ENCODE results near the gene CACNA1C.

Gene CACNA1C

DNA sequence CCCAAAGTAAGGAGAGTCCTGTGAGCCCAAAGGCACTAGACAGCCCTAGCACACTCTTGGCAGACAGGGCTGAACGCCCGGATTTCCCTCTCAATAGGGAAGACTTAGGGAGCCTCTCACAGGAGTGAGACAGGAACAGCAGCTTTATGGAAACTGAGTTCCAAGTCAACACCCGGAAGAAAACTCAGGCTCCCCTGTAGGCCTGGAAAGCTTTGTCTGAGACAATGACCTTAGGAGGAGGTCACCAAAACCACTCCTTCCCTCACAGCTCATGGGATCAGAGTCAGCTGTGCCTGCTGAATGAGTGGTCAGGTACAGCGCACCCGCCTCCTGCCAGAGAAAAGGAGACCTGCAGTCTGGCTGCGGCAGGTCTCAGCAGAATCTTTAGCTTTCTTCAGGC, 229.5 kb downstream of the CACNA1C start:
- no peaks in the 10 kb centered on the region for H3K36me3 ChIP-seq (ENCODE audit: control insufficient read depth, insufficient read depth, low read length, severe bottlenecking)
- no peaks in the 10 kb centered on the region for H3K9me3 ChIP-seq (ENCODE audit: control insufficient read depth, low read length)
- no peak overlapping the region for H3K9ac ChIP-seq (ENCODE audit: low read length)
- peaks cover 46% of the 10 kb centered on the region for H3K4me1 ChIP-seq (ENCODE audit: control insufficient read depth, insufficient read depth, low read length)
- no peak for DNase-seq (ENCODE audit: low read depth)
- H3K4me3 ChIP-seq (ENCODE audit: low read length): no peak overlapping the region
- no peaks in the 10 kb centered on the region for H3K27me3 ChIP-seq (replicated peaks; ENCODE audit: control insufficient read depth, insufficient read depth, low read length)

DNA sequence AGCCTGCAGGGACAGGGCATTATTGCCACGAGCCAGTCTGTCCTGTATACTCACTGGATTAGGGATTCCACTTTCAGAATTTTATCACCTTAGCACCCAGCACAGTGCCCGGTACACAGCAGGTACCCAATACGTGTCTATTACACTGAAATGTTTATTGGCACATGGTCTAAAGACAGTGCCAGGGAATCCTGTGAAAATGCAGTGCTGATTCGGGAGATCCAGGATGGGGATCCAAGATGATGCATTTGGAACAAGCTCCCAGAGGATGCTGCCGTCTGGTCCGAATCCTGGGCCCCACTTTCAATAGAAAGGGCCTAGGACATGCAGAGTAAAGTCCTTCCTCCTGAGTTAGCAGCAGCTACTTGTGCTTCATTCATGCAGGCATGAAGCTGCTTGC, 230.7 kb downstream of the CACNA1C start:
- H3K4me1 ChIP-seq (ENCODE audit: control insufficient read depth, insufficient read depth, low read length): peaks cover 58% of the 10 kb centered on the region
- H3K4me3 ChIP-seq (ENCODE audit: low read length): peak overlapping the region; percentile 54
- H3K36me3 ChIP-seq (ENCODE audit: control insufficient read depth, insufficient read depth, low read length, severe bottlenecking): no peaks in the 10 kb centered on the region
- no peaks in the 10 kb centered on the region for H3K27me3 ChIP-seq (replicated peaks; ENCODE audit: control insufficient read depth, insufficient read depth, low read length)
- peak overlapping the region; percentile 87 for H3K9ac ChIP-seq (ENCODE audit: low read length)
- H3K9me3 ChIP-seq (ENCODE audit: control insufficient read depth, low read length): no peaks in the 10 kb centered on the region
- no peak for DNase-seq (ENCODE audit: low read depth)

DNA sequence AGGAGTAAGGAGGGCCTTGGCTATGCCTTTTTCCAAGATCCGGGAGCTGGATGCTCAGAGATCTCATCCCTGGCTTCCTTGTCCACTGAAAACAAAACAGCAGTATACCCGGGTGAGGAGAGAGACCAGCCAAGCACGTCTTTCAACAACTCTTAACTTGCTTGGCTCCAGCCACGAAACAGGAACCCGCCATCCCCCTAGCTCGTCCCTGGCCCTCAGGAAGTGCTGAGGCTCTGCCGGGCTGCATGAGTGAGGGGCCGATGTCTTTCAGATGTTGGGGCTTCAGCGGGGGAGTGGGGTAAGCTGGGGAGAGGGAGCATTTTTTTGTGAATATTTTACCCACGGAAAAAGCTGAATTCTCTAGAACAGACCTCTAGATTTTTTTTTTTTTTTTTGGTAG, 231.1 kb downstream of the CACNA1C start:
- Histone ChIP-seq H3K4me3 (ENCODE audit: low read length) (peak overlapping the region; percentile 54), H3K4me1 (ENCODE audit: control insufficient read depth, insufficient read depth, low read length) (peaks cover 62% of the 10 kb centered on the region), H3K9me3 (ENCODE audit: control insufficient read depth, low read length) (no peaks in the 10 kb centered on the region), H3K36me3 (ENCODE audit: control insufficient read depth, insufficient read depth, low read length, severe bottlenecking) (no peaks in the 10 kb centered on the region), H3K27me3 (replicated peaks; ENCODE audit: control insufficient read depth, insufficient read depth, low read length) (no peaks in the 10 kb centered on the region), H3K9ac (ENCODE audit: low read length) (peak overlapping the region; percentile 87)
- DNase-seq (ENCODE audit: low read depth): no peak

DNA sequence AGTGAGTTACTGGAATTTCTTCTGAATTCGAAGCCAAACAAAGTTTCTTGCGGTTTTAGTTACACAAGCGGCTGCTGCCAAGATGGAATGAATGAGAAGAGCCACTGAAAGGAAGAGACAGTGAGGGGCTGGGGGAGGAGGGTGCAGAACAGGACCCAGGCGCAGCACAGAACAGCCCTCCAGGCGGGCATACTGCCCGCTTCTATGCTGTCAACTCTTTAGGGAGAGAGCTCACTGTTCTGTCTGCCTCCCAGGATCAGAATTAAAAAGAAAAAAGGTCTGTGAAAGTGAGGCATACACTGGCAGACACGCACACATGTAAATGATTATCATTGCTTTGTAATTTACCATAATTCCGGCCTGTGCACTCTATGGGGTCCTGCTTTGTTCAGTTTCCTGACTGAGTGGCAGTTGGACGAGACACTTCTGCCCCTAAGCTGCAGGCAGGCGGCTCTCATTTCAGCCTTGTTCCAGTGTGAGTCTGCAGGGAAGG, 231.6 kb downstream of the CACNA1C start:
- peak; percentile 91 for DNase-seq (ENCODE audit: low read depth)
- Histone ChIP-seq H3K36me3 (ENCODE audit: control insufficient read depth, insufficient read depth, low read length, severe bottlenecking) (no peaks in the 10 kb centered on the region), H3K9me3 (ENCODE audit: control insufficient read depth, low read length) (no peaks in the 10 kb centered on the region), H3K4me1 (ENCODE audit: control insufficient read depth, insufficient read depth, low read length) (peaks cover 64% of the 10 kb centered on the region), H3K27me3 (replicated peaks; ENCODE audit: control insufficient read depth, insufficient read depth, low read length) (no peaks in the 10 kb centered on the region), H3K9ac (ENCODE audit: low read length) (peak overlapping the region; percentile 87), H3K4me3 (ENCODE audit: low read length) (peak overlapping the region; percentile 59)

- peaks cover 64% of the 10 kb centered on the region for H3K4me1 ChIP-seq (ENCODE audit: control insufficient read depth, insufficient read depth, low read length)
- H3K9ac ChIP-seq (ENCODE audit: low read length): peak overlapping the region; percentile 87
- peak overlapping the region; percentile 59 for H3K4me3 ChIP-seq (ENCODE audit: low read length)
- H3K9me3 ChIP-seq (ENCODE audit: control insufficient read depth, low read length): no peaks in the 10 kb centered on the region
- no peaks in the 10 kb centered on the region for H3K36me3 ChIP-seq (ENCODE audit: control insufficient read depth, insufficient read depth, low read length, severe bottlenecking)
- no peaks in the 10 kb centered on the region for H3K27me3 ChIP-seq (replicated peaks; ENCODE audit: control insufficient read depth, insufficient read depth, low read length)
- peak; percentile 91 for DNase-seq (ENCODE audit: low read depth)
Observed at GRCh38 chr12:2284857-2285256, 232.1 kb downstream of the CACNA1C start.

GRCh38 chr12:2285462-2285861, 232.7 kb downstream of the CACNA1C start:
- no peak overlapping the region for H3K4me3 ChIP-seq (ENCODE audit: low read length)
- H3K4me1 ChIP-seq (ENCODE audit: control insufficient read depth, insufficient read depth, low read length): peaks cover 64% of the 10 kb centered on the region
- no peaks in the 10 kb centered on the region for H3K27me3 ChIP-seq (replicated peaks; ENCODE audit: control insufficient read depth, insufficient read depth, low read length)
- no peak for DNase-seq (ENCODE audit: low read depth)
- peak overlapping the region; percentile 87 for H3K9ac ChIP-seq (ENCODE audit: low read length)
- H3K36me3 ChIP-seq (ENCODE audit: control insufficient read depth, insufficient read depth, low read length, severe bottlenecking): no peaks in the 10 kb centered on the region
- no peaks in the 10 kb centered on the region for H3K9me3 ChIP-seq (ENCODE audit: control insufficient read depth, low read length)

GRCh38 chr12:2286047-2286446, 233.3 kb downstream of the CACNA1C start:
- H3K4me3 ChIP-seq (ENCODE audit: low read length): no peak overlapping the region
- DNase-seq (ENCODE audit: low read depth): no peak
- H3K36me3 ChIP-seq (ENCODE audit: control insufficient read depth, insufficient read depth, low read length, severe bottlenecking): no peaks in the 10 kb centered on the region
- peak overlapping the region; percentile 87 for H3K9ac ChIP-seq (ENCODE audit: low read length)
- peaks cover 64% of the 10 kb centered on the region for H3K4me1 ChIP-seq (ENCODE audit: control insufficient read depth, insufficient read depth, low read length)
- H3K9me3 ChIP-seq (ENCODE audit: control insufficient read depth, low read length): no peaks in the 10 kb centered on the region
- H3K27me3 ChIP-seq (replicated peaks; ENCODE audit: control insufficient read depth, insufficient read depth, low read length): no peaks in the 10 kb centered on the region

DNA sequence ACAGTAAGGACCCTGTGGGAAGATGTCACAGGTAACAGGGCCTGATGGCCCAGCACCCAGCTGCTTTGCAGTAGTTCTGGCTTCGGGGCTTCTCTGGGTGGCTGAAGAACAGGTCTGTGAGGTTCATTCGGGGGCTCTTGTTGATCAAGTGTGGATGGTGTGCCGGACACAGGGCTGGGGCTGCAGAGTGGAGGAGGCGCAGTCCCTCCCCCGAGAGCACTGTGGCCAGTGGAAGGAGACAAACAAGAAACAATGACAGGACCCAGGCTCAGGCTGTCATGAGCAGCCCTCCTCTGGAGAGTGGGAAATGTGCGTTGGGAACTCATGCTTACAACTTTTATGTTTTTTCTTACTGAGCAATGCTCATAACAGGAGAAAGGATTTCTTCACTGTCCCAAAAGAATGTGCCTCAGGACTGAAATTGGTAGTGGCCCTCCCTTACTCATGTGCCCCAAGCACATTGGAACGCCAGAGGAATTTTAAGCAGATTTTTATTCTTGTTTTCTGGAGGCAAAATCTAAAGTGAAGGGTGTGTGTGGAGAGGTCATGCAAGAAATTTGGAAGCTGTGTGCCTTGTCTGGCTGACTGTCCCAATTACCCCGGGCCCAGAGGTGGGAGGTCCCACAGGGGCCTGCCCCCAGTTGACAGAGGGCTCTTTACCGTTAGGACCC, 233.8 kb downstream of the CACNA1C start:
- peak; percentile 92 for DNase-seq (ENCODE audit: low read depth)
- Histone ChIP-seq H3K27me3 (replicated peaks; ENCODE audit: control insufficient read depth, insufficient read depth, low read length) (no peaks in the 10 kb centered on the region), H3K9me3 (ENCODE audit: control insufficient read depth, low read length) (no peaks in the 10 kb centered on the region), H3K9ac (ENCODE audit: low read length) (peak overlapping the region; percentile 87), H3K4me1 (ENCODE audit: control insufficient read depth, insufficient read depth, low read length) (peaks cover 64% of the 10 kb centered on the region), H3K4me3 (ENCODE audit: low read length) (no peak overlapping the region), H3K36me3 (ENCODE audit: control insufficient read depth, insufficient read depth, low read length, severe bottlenecking) (no peaks in the 10 kb centered on the region)

DNA sequence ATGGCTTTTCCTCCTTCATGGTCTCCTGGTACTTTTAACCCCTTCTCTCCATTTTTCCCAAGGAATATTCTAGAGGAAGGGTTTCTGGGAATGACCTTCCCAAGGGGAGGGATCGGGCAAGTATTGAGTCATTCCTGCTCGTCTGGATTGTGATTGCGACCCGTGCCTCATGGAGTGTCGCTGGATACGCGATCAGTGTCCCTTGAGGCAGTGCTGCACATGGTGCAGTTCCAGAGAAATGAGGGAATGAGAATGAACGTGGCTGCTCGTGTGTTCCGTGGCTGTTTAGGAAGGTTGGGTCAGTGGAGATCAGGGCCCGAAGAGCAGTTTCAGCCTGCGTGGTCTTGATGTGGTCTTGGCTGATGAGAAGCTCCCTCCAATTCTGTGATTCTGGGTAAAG, 234.4 kb downstream of the CACNA1C start:
- H3K36me3 ChIP-seq (ENCODE audit: control insufficient read depth, insufficient read depth, low read length, severe bottlenecking): no peaks in the 10 kb centered on the region
- peak; percentile 57 for DNase-seq (ENCODE audit: low read depth)
- H3K27me3 ChIP-seq (replicated peaks; ENCODE audit: control insufficient read depth, insufficient read depth, low read length): no peaks in the 10 kb centered on the region
- H3K4me3 ChIP-seq (ENCODE audit: low read length): no peak overlapping the region
- no peaks in the 10 kb centered on the region for H3K9me3 ChIP-seq (ENCODE audit: control insufficient read depth, low read length)
- peaks cover 64% of the 10 kb centered on the region for H3K4me1 ChIP-seq (ENCODE audit: control insufficient read depth, insufficient read depth, low read length)
- H3K9ac ChIP-seq (ENCODE audit: low read length): peak overlapping the region; percentile 87

- no peak for DNase-seq (ENCODE audit: low read depth)
- no peaks in the 10 kb centered on the region for H3K27me3 ChIP-seq (replicated peaks; ENCODE audit: control insufficient read depth, insufficient read depth, low read length)
Observed at GRCh38 chr12:2287589-2287988, 234.8 kb downstream of the CACNA1C start.

GRCh38 chr12:2288001-2288400, 235.2 kb downstream of the CACNA1C start:
- Histone ChIP-seq H3K9ac (ENCODE audit: low read length) (peak overlapping the region; percentile 87), H3K4me1 (ENCODE audit: control insufficient read depth, insufficient read depth, low read length) (peaks cover 58% of the 10 kb centered on the region), H3K4me3 (ENCODE audit: low read length) (peak overlapping the region; percentile 4), H3K27me3 (replicated peaks; ENCODE audit: control insufficient read depth, insufficient read depth, low read length) (no peaks in the 10 kb centered on the region), H3K9me3 (ENCODE audit: control insufficient read depth, low read length) (no peaks in the 10 kb centered on the region), H3K36me3 (ENCODE audit: control insufficient read depth, insufficient read depth, low read length, severe bottlenecking) (no peaks in the 10 kb centered on the region)
- DNase-seq (ENCODE audit: low read depth): peak; percentile 76

More at GRCh38 chr12:2287589-2287988, 234.8 kb downstream of the CACNA1C start:
- Histone ChIP-seq H3K9ac (ENCODE audit: low read length) (peak overlapping the region; percentile 87), H3K9me3 (ENCODE audit: control insufficient read depth, low read length) (no peaks in the 10 kb centered on the region), H3K4me1 (ENCODE audit: control insufficient read depth, insufficient read depth, low read length) (peaks cover 62% of the 10 kb centered on the region), H3K36me3 (ENCODE audit: control insufficient read depth, insufficient read depth, low read length, severe bottlenecking) (no peaks in the 10 kb centered on the region), H3K4me3 (ENCODE audit: low read length) (no peak overlapping the region)

DNA sequence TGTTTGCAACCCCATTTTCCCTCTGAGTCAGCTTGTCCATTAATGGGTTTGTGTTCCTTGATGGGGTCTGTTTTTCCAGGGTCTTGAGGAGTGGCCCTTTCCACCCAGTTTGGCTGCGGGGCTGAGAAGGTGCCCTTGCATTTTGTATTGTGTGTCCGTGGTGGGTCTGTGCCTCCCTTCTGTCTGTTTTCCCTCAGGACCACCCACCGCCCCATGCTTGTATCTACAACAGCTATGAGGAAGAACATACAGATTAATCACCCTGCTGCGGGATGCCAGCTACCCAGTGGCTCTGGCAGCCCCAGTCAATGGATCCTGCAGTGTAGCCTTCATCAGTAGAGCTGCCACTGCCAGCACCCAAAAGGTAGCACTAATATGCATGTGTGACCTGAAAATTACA, 235.7 kb downstream of the CACNA1C start:
- Histone ChIP-seq H3K4me3 (ENCODE audit: low read length) (peak overlapping the region; percentile 4), H3K9ac (ENCODE audit: low read length) (peak overlapping the region; percentile 87), H3K9me3 (ENCODE audit: control insufficient read depth, low read length) (no peaks in the 10 kb centered on the region), H3K27me3 (replicated peaks; ENCODE audit: control insufficient read depth, insufficient read depth, low read length) (no peaks in the 10 kb centered on the region), H3K4me1 (ENCODE audit: control insufficient read depth, insufficient read depth, low read length) (peaks cover 53% of the 10 kb centered on the region), H3K36me3 (ENCODE audit: control insufficient read depth, insufficient read depth, low read length, severe bottlenecking) (no peaks in the 10 kb centered on the region)
- no peak for DNase-seq (ENCODE audit: low read depth)
